HL-60 (cell line): Measurements from ENCODE around the gene EDIL3.

Source experiments
- DNase-seq, 2 experiments: peaks; one replicate each; pipeline ENCODE4 v3.0.0-alpha.2; 2010 to 2020; ENCODE audit warnings: low read depth in 1 of 2, low spot score in 1 of 2
- H3K27ac ChIP-seq: fragments of 250-450 bp; sonication (Bioruptor Pico); replicated peaks from 2 replicates; pipeline ENCODE4 v1.5.1; 2020; ENCODE audit warnings: mild to moderate bottlenecking, moderate library complexity
- H3K27me3 ChIP-seq: fragments of 250-450 bp; sonication (Bioruptor Pico); 2 replicates; pipeline ENCODE4 v1.5.1; 2021; ENCODE audit warnings: mild to moderate bottlenecking, moderate library complexity; ENCODE audit not compliant: insufficient read depth, poor library complexity, severe bottlenecking
- H3K4me3 ChIP-seq: replicated peaks from 2 replicates; pipeline ENCODE4 v1.5.1; 2011; ENCODE audit warnings: mild to moderate bottlenecking, control low read depth, low read length; ENCODE audit not compliant: insufficient read depth
- GABPA ChIP-seq: IDR thresholded peaks from 2 replicates; pipeline ENCODE4 v1.6.1; 2012; ENCODE audit warnings: low read depth
- POLR2AphosphoS5 ChIP-seq: IDR thresholded peaks from 2 replicates; pipeline ENCODE4 v1.6.1; 2012; ENCODE audit warnings: low read depth
- SPI1 ChIP-seq: IDR thresholded peaks from 2 replicates; pipeline ENCODE4 v1.6.1; 2012; ENCODE audit warnings: low read depth, mild to moderate bottlenecking, borderline replicate concordance
- TF ChIP-seq, protein P1 (sequence below): IDR thresholded peaks from one replicate; pipeline ENCODE4 v1.5.1; 2011; ENCODE audit warnings: low read length, control low read depth, inconsistent platforms; ENCODE audit not compliant: insufficient read depth
- TF ChIP-seq, protein P2 (sequence below): IDR thresholded peaks from 2 replicates; pipeline ENCODE4 v1.6.1; 2012; ENCODE audit warnings: low read depth; ENCODE audit not compliant: insufficient replicate concordance

The EDIL3 gene

DNA sequence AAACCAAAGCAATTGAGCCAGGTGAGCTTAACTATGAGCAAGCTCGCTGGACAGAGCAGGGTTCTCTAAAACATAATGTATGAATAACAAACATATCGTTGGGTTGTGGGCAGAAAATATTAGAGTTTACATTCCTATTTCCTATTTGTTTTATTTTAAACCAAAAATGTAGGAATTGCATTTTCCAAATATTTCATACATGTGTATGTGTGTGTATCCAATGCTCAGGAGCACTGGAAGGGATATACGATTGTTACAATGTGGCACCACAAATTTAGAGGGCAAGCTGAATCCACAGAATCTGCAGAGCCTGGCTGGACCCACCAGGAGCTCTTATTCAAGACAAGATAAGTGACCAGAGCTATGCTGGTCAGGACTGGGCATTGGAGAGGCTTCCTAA is 338.7 kb downstream of the EDIL3 start:
- no peak for DNase-seq
- Histone ChIP-seq H3K27me3 (no peaks in the 10 kb centered on the region), H3K4me3 (no peak overlapping the region), H3K27ac (no peak overlapping the region)
- TF ChIP-seq SPI1 (no peak), POLR2AphosphoS5 (no peak), GABPA (no peak)
- TF ChIP-seq, protein P1, sequence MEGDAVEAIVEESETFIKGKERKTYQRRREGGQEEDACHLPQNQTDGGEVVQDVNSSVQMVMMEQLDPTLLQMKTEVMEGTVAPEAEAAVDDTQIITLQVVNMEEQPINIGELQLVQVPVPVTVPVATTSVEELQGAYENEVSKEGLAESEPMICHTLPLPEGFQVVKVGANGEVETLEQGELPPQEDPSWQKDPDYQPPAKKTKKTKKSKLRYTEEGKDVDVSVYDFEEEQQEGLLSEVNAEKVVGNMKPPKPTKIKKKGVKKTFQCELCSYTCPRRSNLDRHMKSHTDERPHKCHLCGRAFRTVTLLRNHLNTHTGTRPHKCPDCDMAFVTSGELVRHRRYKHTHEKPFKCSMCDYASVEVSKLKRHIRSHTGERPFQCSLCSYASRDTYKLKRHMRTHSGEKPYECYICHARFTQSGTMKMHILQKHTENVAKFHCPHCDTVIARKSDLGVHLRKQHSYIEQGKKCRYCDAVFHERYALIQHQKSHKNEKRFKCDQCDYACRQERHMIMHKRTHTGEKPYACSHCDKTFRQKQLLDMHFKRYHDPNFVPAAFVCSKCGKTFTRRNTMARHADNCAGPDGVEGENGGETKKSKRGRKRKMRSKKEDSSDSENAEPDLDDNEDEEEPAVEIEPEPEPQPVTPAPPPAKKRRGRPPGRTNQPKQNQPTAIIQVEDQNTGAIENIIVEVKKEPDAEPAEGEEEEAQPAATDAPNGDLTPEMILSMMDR: no peak
- TF ChIP-seq, protein P2, sequence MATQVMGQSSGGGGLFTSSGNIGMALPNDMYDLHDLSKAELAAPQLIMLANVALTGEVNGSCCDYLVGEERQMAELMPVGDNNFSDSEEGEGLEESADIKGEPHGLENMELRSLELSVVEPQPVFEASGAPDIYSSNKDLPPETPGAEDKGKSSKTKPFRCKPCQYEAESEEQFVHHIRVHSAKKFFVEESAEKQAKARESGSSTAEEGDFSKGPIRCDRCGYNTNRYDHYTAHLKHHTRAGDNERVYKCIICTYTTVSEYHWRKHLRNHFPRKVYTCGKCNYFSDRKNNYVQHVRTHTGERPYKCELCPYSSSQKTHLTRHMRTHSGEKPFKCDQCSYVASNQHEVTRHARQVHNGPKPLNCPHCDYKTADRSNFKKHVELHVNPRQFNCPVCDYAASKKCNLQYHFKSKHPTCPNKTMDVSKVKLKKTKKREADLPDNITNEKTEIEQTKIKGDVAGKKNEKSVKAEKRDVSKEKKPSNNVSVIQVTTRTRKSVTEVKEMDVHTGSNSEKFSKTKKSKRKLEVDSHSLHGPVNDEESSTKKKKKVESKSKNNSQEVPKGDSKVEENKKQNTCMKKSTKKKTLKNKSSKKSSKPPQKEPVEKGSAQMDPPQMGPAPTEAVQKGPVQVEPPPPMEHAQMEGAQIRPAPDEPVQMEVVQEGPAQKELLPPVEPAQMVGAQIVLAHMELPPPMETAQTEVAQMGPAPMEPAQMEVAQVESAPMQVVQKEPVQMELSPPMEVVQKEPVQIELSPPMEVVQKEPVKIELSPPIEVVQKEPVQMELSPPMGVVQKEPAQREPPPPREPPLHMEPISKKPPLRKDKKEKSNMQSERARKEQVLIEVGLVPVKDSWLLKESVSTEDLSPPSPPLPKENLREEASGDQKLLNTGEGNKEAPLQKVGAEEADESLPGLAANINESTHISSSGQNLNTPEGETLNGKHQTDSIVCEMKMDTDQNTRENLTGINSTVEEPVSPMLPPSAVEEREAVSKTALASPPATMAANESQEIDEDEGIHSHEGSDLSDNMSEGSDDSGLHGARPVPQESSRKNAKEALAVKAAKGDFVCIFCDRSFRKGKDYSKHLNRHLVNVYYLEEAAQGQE: no peak

DNA sequence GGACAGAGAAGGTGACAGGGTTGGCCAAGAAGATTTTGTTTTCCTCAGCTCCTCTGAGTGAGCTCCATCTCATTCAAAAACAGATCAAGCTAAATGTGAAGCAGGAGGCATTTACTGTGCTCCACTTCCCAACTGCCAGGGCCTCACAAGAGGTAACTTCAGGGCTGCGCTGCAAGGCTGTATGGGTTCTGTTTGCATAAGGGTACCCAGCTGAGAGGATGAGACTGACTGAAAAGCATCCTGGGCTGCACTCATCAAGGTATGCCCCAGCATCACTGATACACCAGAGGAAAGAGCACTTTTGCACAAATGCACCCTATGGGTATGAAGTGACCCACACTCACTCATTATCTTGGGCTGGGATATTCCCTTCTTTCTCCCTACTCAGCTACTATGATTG is 347.8 kb downstream of the EDIL3 start:
- Histone ChIP-seq H3K4me3 (no peak overlapping the region), H3K27me3 (no peaks in the 10 kb centered on the region), H3K27ac (no peak overlapping the region)
- no peak for DNase-seq
- TF ChIP-seq, protein P1: no peak
- TF ChIP-seq POLR2AphosphoS5: no peak
- TF ChIP-seq GABPA: no peak
- TF ChIP-seq SPI1: no peak
- TF ChIP-seq, protein P2: no peak

DNA sequence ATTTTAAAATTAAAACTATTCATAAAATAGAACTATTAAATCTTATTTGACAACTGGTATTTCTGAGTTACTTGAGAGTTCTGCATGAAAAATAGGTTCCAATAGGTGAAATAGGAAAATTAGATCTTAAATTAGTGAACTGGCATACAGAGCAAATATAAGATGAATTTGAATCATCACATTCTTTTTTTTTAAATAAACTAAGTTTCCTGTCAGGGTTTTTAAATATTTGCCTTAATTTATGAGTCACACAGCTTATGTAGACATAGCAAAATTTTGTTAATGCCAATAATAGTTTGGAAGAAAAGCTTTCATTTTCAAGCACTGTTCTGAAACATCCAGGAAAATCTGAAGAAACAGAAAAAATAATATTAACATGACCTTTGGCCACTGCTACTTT is 352.4 kb downstream of the EDIL3 start:
- Histone ChIP-seq H3K27me3 (no peaks in the 10 kb centered on the region), H3K4me3 (no peak overlapping the region), H3K27ac (no peak overlapping the region)
- TF ChIP-seq, protein P1: no peak
- TF ChIP-seq, protein P2: no peak
- TF ChIP-seq POLR2AphosphoS5: no peak
- no peak for TF ChIP-seq GABPA
- DNase-seq: no peak
